Measurements from ENCODE around the gene PLA2G4E. TPM values are rescaled to one million over a fixed set of nuclear protein-coding genes. Genes with fewer than 3 reads are reported as not detected.

Gene PLA2G4E
- total RNA-seq, 2 donors from 2014 or later, result not detected

DNA sequence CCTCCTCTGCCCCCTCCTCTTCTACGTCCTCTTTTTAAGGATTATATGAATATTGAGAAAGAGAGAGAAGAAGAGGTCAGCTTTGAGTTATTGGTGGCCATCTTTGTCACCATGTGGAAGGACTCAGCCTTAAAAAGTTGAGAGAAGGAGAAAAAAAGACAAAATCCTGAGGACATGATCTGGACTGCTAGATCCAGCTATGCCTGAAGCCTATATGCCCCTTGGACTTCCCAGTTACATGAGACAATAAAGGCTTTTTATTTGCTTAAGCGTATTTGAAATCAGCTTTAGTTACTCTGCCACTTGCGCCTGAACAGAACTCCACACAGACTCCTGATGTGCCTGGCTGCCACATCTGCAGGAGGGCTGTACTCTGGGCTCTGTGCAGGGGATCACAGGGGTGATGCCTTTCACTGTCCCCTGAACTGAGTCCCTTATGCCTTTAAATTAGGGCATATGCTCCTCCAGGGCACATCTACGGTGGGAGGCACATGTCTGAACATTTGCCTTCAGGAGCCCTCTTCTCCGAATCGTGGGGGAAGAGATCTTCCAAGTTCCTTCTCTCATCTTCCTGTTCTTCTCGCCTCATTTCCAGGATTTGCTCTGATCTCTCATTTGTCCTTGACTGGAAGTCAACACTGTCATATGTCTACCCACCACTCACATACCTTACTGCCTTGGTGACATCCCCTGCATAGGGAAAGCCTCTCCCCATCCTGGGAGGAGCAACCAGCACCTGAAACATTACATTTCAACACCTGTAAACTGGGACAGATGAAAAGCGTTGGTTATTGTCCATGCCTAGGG, 14.0 kb upstream of the PLA2G4E start:
- WGBS, 2 experiments (ENCODE audit: insufficient coverage in 1 of 2, insufficient read length in 1 of 2), result 73 to 88% methylated on average over 5 to 8 of the region's 8 CpGs
- TF ChIP-seq, protein P1, sequence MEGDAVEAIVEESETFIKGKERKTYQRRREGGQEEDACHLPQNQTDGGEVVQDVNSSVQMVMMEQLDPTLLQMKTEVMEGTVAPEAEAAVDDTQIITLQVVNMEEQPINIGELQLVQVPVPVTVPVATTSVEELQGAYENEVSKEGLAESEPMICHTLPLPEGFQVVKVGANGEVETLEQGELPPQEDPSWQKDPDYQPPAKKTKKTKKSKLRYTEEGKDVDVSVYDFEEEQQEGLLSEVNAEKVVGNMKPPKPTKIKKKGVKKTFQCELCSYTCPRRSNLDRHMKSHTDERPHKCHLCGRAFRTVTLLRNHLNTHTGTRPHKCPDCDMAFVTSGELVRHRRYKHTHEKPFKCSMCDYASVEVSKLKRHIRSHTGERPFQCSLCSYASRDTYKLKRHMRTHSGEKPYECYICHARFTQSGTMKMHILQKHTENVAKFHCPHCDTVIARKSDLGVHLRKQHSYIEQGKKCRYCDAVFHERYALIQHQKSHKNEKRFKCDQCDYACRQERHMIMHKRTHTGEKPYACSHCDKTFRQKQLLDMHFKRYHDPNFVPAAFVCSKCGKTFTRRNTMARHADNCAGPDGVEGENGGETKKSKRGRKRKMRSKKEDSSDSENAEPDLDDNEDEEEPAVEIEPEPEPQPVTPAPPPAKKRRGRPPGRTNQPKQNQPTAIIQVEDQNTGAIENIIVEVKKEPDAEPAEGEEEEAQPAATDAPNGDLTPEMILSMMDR (conservative IDR thresholded peaks at IDR 0.05), result no peak
- Mint-ChIP-seq H3K27ac (no peak overlapping the region), H3K9me3 (peaks cover 5% of the 10 kb centered on the region), H3K27me3 (ENCODE audit: insufficient read depth) (peaks cover 4% of the 10 kb centered on the region), H3K4me1 (peaks cover 5% of the 10 kb centered on the region), H3K36me3 (ENCODE audit: low read depth) (no peaks in the 10 kb centered on the region), H3K4me3 (no peak overlapping the region)
- H3K4me1 ChIP-seq (ENCODE audit: control insufficient read depth, insufficient read depth, low read length), result no peaks in the 10 kb centered on the region
- H3K9me3 ChIP-seq (ENCODE audit: control insufficient read depth, low read length), result peaks cover 9% of the 10 kb centered on the region
- DNase-seq, result no peak
- no peaks in the 10 kb centered on the region for H3K27me3 ChIP-seq (ENCODE audit: control insufficient read depth, insufficient read depth, low read length, poor library complexity, severe bottlenecking)
- no peak overlapping the region for H3K9ac ChIP-seq (ENCODE audit: extremely low read depth, low read length, poor library complexity, severe bottlenecking)
- H3K4me3 ChIP-seq (ENCODE audit: low read length), result no peak overlapping the region
- H3K27ac ChIP-seq (ENCODE audit: low read depth, low read length), result no peak overlapping the region
- H3K36me3 ChIP-seq (ENCODE audit: control insufficient read depth, insufficient read depth, low read length), result no peaks in the 10 kb centered on the region

DNA sequence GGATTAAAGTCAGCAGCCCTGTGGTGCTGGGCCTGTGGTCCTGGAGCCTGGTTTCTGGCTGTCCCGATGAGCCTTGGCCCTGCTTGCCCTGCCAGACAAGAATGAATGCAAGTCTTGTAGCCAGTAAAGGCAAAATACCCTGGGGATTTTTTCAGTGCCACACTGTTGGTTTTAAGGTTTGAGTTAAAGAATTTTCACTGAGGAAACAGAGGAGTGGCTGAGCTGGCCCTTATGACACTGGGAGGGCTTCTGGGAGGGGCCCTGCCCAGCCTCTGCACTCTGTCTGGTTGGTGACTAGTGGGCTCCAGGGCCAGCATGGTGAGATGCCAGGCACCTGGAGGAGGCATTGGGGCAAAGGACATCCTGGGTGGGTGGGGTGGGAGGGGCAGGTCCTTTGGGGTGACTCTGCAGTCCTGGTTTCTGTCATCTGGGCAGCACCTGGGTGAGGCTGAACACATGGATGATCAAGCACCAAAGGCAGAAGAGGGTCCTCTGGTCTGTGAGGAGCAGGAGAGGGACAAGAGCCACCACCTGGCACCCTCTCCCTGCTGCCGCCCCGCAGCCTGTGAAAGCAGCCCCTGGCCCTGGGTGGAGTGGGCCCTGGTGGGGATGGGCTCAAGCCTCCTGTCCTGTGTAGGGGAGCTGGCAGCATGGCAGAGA, 12.5 kb upstream of the PLA2G4E start:
- H3K27me3 ChIP-seq (ENCODE audit: control insufficient read depth, insufficient read depth, low read length, poor library complexity, severe bottlenecking), result no peaks in the 10 kb centered on the region
- TF ChIP-seq, protein P1 (conservative IDR thresholded peaks at IDR 0.05), result no peak
- no peaks in the 10 kb centered on the region for H3K4me1 ChIP-seq (ENCODE audit: control insufficient read depth, insufficient read depth, low read length)
- DNase-seq, result no peak
- no peak overlapping the region for H3K9ac ChIP-seq (ENCODE audit: extremely low read depth, low read length, poor library complexity, severe bottlenecking)
- H3K27ac ChIP-seq (ENCODE audit: low read depth, low read length), result no peak overlapping the region
- Mint-ChIP-seq H3K36me3 (ENCODE audit: low read depth) (no peaks in the 10 kb centered on the region), H3K9me3 (peaks cover 5% of the 10 kb centered on the region), H3K4me1 (peaks cover 5% of the 10 kb centered on the region), H3K27ac (no peak overlapping the region), H3K4me3 (no peak overlapping the region), H3K27me3 (ENCODE audit: insufficient read depth) (peaks cover 4% of the 10 kb centered on the region)
- H3K4me3 ChIP-seq (ENCODE audit: low read length), result no peak overlapping the region
- WGBS, 2 experiments (ENCODE audit: insufficient coverage in 1 of 2, insufficient read length in 1 of 2), result 89 to 94% methylated on average over 1 to 3 of the region's 3 CpGs
- peaks cover 9% of the 10 kb centered on the region for H3K9me3 ChIP-seq (ENCODE audit: control insufficient read depth, low read length)
- no peaks in the 10 kb centered on the region for H3K36me3 ChIP-seq (ENCODE audit: control insufficient read depth, insufficient read depth, low read length)

DNA sequence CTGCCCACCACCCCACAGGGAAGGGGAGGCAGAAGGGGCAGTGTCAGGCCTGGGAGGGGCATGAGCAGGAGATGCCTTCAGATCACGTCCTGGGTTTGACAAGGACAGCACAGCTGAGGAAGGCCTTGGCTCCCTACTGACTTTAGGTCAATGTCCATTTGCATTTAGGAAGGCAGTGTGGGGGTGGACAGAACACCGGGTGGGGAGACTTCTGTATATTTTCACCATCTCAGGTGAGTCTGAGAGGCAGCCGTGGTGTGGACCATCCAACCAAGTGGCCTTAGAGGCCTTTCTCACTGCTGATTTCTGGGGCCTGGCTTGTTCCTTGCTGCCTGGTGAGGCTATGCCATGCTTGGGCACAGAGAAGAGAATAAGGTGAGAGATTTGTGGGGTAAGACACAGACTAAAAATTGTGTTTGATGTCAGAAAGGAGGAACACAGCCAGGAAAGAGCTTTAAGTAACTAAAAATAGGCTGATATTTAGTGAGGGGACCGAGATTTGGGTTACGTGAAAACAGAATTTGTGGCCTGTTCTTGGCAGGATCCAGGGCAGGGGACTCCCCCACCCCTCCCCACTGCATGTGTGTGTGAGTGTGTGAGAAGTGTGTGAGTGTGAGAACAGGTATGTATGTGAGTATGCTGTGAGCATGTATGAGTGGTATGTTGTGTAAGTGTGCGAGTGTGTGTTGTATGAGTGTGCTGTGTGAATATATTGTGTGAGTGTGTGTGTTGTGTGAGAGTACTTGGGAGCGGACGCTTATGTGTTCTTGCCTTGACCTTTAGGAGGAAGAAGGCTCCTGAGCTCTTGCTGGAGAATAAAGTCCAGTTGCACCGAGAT, 11.8 kb upstream of the PLA2G4E start:
- TF ChIP-seq, protein P1 (conservative IDR thresholded peaks at IDR 0.05), result no peak
- Mint-ChIP-seq H3K9me3 (peaks cover 3% of the 10 kb centered on the region), H3K36me3 (ENCODE audit: low read depth) (no peaks in the 10 kb centered on the region), H3K27ac (no peak overlapping the region), H3K27me3 (ENCODE audit: insufficient read depth) (peaks cover 4% of the 10 kb centered on the region), H3K4me3 (no peak overlapping the region), H3K4me1 (peaks cover 5% of the 10 kb centered on the region)
- Histone ChIP-seq H3K4me3 (ENCODE audit: low read length) (no peak overlapping the region), H3K9me3 (ENCODE audit: control insufficient read depth, low read length) (peaks cover 9% of the 10 kb centered on the region), H3K27me3 (ENCODE audit: control insufficient read depth, insufficient read depth, low read length, poor library complexity, severe bottlenecking) (no peaks in the 10 kb centered on the region), H3K4me1 (ENCODE audit: control insufficient read depth, insufficient read depth, low read length) (no peaks in the 10 kb centered on the region), H3K36me3 (ENCODE audit: control insufficient read depth, insufficient read depth, low read length) (no peaks in the 10 kb centered on the region), H3K27ac (ENCODE audit: low read depth, low read length) (no peak overlapping the region), H3K9ac (ENCODE audit: extremely low read depth, low read length, poor library complexity, severe bottlenecking) (no peak overlapping the region)
- WGBS, 2 experiments (ENCODE audit: insufficient coverage in 1 of 2, insufficient read length in 1 of 2), result 84 to 96% methylated on average over 6 to 9 of the region's 9 CpGs
- DNase-seq, result no peak
